Astrocyte of the cerebellum (primary cell): ENCODE data around the gene BRINP1.

Source experiments
- DNase-seq: peaks from one replicate; pipeline ENCODE4 v3.0.0-alpha.2; 2011; ENCODE audit warnings: low read depth
- H3K4me3 ChIP-seq: 2 replicates; pipeline ENCODE4 v1.5.1; 2011; ENCODE audit warnings: mild to moderate bottlenecking, low read depth, low read length, moderate library complexity
- CTCF ChIP-seq: IDR thresholded peaks from 2 replicates; pipeline ENCODE4 v1.5.1; 2012; ENCODE audit warnings: low read length, low read depth, moderate library complexity, mild to moderate bottlenecking; ENCODE audit errors: missing control alignments
- in situ Hi-C: cut with HindIII; loops from 2 replicates; pipeline ENCODE4 v1.10.0; 2017; ENCODE audit warnings: low sequenced_read_pairs

The BRINP1 gene

DNA sequence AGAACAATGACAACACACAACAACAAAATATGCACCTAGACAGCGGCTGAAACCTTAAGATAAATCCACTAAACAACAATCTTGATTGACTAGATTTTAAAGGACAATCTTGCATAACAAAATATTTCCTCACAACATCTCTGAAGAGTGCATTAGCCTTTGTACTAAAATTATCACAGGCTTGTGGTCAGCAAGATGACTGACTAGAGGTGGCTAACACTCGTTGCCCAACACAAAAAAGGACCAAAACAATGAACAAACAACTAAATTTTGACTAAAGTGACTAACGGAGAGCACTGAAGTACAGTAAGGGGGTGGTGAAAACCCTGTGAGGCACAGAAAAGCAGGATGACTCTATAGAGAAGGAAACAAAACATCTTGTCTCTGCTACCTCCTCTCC lies 183.9 kb downstream of the BRINP1 start:
- TF ChIP-seq CTCF = no peak
- in situ Hi-C loops = no loop called here
- no peak overlapping the region for H3K4me3 ChIP-seq
- no peak for DNase-seq

DNA sequence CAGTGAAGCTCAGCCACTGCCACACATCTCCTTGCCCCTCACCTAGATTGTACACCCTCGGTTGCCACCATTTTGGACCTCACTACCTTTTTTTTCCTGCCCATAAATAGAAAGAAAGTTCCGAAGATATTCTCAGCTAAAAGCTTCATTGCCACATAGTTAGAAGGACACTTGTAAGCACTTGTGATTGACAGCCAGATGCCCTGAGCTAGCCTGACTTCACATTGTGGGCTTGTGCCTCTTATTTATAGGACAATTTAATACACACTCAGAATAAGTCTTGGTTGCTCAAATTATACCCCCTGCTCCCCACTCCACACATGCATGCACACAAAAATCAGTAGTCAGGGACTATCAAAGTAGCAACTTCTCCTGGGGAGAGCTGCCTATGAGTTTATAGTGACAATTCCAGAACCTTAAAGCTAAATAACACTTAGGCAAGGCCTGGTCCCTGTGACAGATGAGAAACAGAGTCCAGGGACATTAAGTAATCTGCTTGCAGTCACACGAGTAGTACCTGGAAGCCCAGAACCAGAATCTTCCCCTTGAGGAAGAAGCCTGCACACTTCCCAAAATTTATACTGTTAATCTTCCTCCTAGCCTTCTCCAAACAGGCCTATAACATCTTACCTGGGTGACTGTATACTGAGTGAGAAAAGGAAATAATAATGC lies 184.8 kb downstream of the BRINP1 start:
- TF ChIP-seq CTCF = no peak
- in situ Hi-C loops = no loop called here
- no peak for DNase-seq
- no peak overlapping the region for H3K4me3 ChIP-seq

DNA sequence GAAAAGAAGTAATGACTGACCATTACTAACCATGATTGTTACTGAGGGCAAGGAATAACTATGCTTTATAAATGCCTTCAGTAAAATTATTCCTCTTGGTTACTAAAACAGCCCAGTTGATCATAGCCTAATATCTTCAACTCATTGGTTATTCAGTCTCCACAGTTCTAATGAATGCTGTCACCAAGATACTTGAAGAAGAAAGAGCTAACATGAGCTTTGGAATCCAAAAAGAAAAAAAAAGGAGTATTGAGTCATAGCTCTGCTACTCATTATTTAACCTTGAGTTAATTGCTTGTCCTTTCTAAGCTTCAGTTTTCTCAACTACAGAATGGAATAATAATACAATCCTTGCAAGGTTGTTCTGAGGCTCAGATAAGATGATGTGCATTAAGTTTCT lies 187.7 kb downstream of the BRINP1 start:
- in situ Hi-C loops = no loop called here
- TF ChIP-seq CTCF = no peak
- DNase-seq = no peak
- no peak overlapping the region for H3K4me3 ChIP-seq

- in situ Hi-C loops = no loop called here
- TF ChIP-seq CTCF = no peak
- DNase-seq = no peak
- H3K4me3 ChIP-seq = no peak overlapping the region
These were observed 188.3 kb downstream of the BRINP1 start for GRCh38 chr9:119180897-119181296.

GRCh38 chr9:119179701-119180100 lies 189.5 kb downstream of the BRINP1 start:
- TF ChIP-seq CTCF = no peak

DNA sequence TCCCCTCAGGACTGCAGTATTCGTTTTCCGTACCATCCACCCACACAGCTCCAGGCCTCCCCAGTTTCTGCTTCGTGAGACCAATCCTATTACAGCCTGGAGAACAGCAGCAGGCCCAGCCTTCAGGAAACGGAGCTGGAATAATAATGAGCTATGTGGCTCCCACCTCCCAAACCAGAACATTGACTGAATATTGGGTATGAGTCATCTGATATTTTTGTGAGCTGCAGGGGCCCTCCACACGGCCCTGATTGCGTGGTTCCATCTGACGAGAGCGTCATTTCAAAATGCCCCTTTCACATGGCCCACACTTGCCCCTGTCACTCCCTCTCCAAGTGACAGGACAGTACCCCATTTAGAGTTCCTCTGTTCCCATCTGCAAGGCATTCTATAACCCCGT lies 192.0 kb downstream of the BRINP1 start:
- H3K4me3 ChIP-seq = no peak overlapping the region
- in situ Hi-C loops = no loop called here
- DNase-seq = no peak
- no peak for TF ChIP-seq CTCF

More at GRCh38 chr9:119179701-119180100, 189.5 kb downstream of the BRINP1 start:
- no peak for DNase-seq
- in situ Hi-C loops = no loop called here
- no peak overlapping the region for H3K4me3 ChIP-seq
